ENCODE data around the gene ABCF3.

ABCF3 gene

GRCh38 chr3:184241447-184242296 is 55.7 kb downstream of the ABCF3 start:
- DNase-seq (ENCODE audit: extremely low spot score, insufficient read length, low read depth) = no peak
- FAIRE-seq = no peak

GRCh38 chr3:184242297-184242685 is 56.3 kb downstream of the ABCF3 start:
- DNase-seq (ENCODE audit: extremely low spot score, insufficient read length, low read depth) (no peak), FAIRE-seq (no peak)
